GM23338 (cell line): ENCODE measurements around the gene UBE2S. TPM values are rescaled to one million over a fixed set of nuclear protein-coding genes. Genes with fewer than 3 reads are reported as not detected.

ENCODE experiments used
- ATAC-seq: fragments of 200-7000 bp; cut with Tn5 transposase; 3 replicates; pipeline ENCODE4 v1.9.1; 2020
- DNase-seq: peaks from one replicate; pipeline ENCODE4 v3.0.0-alpha.2; 2015; ENCODE audit warnings: low spot score
- H2AFZ ChIP-seq: fragments of 200-600 bp; sonication (generic); 2 replicates; pipeline ENCODE4 v1.8.0; 2016; ENCODE audit warnings: antibody characterized with exemption, mild to moderate bottlenecking, moderate library complexity
- H3F3A ChIP-seq: fragments of 200-600 bp; sonication (generic); replicated peaks from 2 replicates; pipeline ENCODE4 v1.8.0; 2017; ENCODE audit warnings: antibody characterized with exemption, mixed run types, low read depth
- H3K27ac ChIP-seq: fragments of 200-600 bp; sonication (generic); 2 replicates; pipeline ENCODE4 v1.6.1; 2016; ENCODE audit warnings: low read depth
- H3K27me3 ChIP-seq: fragments of 200-600 bp; sonication (generic); 2 replicates; pipeline ENCODE4 v1.8.0; 2016; ENCODE audit warnings: mild to moderate bottlenecking, mixed run types, moderate library complexity; ENCODE audit not compliant: insufficient read depth
- H3K36me3 ChIP-seq: fragments of 200-600 bp; sonication (generic); 2 replicates; pipeline ENCODE4 v1.8.0; 2016; ENCODE audit warnings: mild to moderate bottlenecking; ENCODE audit not compliant: insufficient read depth
- H3K4me1 ChIP-seq: fragments of 200-600 bp; sonication (generic); 2 replicates; pipeline ENCODE4 v1.8.0; 2016; ENCODE audit warnings: mild to moderate bottlenecking, moderate library complexity; ENCODE audit not compliant: insufficient read depth
- H3K4me2 ChIP-seq: fragments of 200-600 bp; sonication (generic); 2 replicates; pipeline ENCODE4 v1.7.1; 2017; ENCODE audit warnings: mixed run types
- H3K4me3 ChIP-seq: fragments of 200-600 bp; sonication (generic); 2 replicates; pipeline ENCODE4 v1.6.1; 2016; ENCODE audit warnings: mixed run types
- H3K79me2 ChIP-seq: fragments of 200-600 bp; sonication (generic); replicated peaks from 2 replicates; pipeline ENCODE4 v1.8.0; 2017; ENCODE audit warnings: mild to moderate bottlenecking; ENCODE audit not compliant: insufficient read depth
- H3K9me2 ChIP-seq: fragments of 200-600 bp; sonication (generic); 2 replicates; pipeline ENCODE4 v1.8.0; 2017; ENCODE audit not compliant: insufficient read depth
- H4K20me1 ChIP-seq: fragments of 200-600 bp; sonication (generic); replicated peaks from 2 replicates; pipeline ENCODE4 v1.8.0; 2017; ENCODE audit warnings: mild to moderate bottlenecking; ENCODE audit not compliant: insufficient read depth
- H3K27ac Mint-ChIP-seq: 2 replicates; pipeline ENCODE4 v1.8.0; 2020; ENCODE audit warnings: inconsistent platforms, mild to moderate bottlenecking, moderate library complexity, mixed read lengths
- H3K27me3 Mint-ChIP-seq: 3 replicates; pipeline ENCODE4 v1.8.0; 2022; ENCODE audit warnings: low read depth, mild to moderate bottlenecking, moderate library complexity, mixed read lengths, inconsistent platforms; ENCODE audit not compliant: insufficient read depth, poor library complexity
- H3K36me3 Mint-ChIP-seq: 3 replicates; pipeline ENCODE4 v1.8.0; 2021; ENCODE audit warnings: low read depth, mild to moderate bottlenecking, inconsistent platforms, moderate library complexity, mixed read lengths
- H3K4me1 Mint-ChIP-seq: 3 replicates; pipeline ENCODE4 v1.8.0; 2020; ENCODE audit warnings: mild to moderate bottlenecking, inconsistent platforms, mixed read lengths
- H3K4me3 Mint-ChIP-seq: 3 replicates; pipeline ENCODE4 v1.8.0; 2021; ENCODE audit warnings: moderate library complexity, mild to moderate bottlenecking, inconsistent platforms, mixed read lengths
- H3K9me3 Mint-ChIP-seq: 3 replicates; pipeline ENCODE4 v1.8.0; 2020; ENCODE audit warnings: moderate library complexity, mild to moderate bottlenecking, inconsistent platforms, mixed read lengths
- CREB1 ChIP-seq: fragments of 250-450 bp; sonication (Bioruptor Pico); IDR thresholded peaks from 2 replicates; pipeline ENCODE4 v1.5.0; 2020; ENCODE audit warnings: low read depth, mild to moderate bottlenecking, moderate library complexity
- ETS1 ChIP-seq: IDR thresholded peaks from 2 replicates; pipeline ENCODE4 v1.6.1; 2016; ENCODE audit warnings: antibody characterized with exemption
- EZH2 ChIP-seq: fragments of 200-600 bp; sonication (generic); IDR thresholded peaks from one replicate; pipeline ENCODE4 v1.8.0; 2017; ENCODE audit warnings: antibody characterized with exemption, mild to moderate bottlenecking, low read depth; ENCODE audit not compliant: unreplicated experiment
- EZH2phosphoT487 ChIP-seq: fragments of 200-600 bp; sonication (generic); IDR thresholded peaks from one replicate; pipeline ENCODE4 v1.8.1; 2018; ENCODE audit warnings: antibody characterized with exemption; ENCODE audit not compliant: unreplicated experiment
- JUNB ChIP-seq: IDR thresholded peaks from one replicate; pipeline ENCODE4 v1.6.1; 2016; ENCODE audit warnings: antibody characterized with exemption; ENCODE audit not compliant: unreplicated experiment
- POLR2AphosphoS5 ChIP-seq: IDR thresholded peaks from 2 replicates; pipeline ENCODE4 v1.6.1; 2016; ENCODE audit warnings: antibody characterized with exemption, low read depth
- STAT1 ChIP-seq: IDR thresholded peaks from one replicate; pipeline ENCODE4 v1.6.1; 2016; ENCODE audit warnings: antibody characterized with exemption; ENCODE audit not compliant: unreplicated experiment
- ZNF114 ChIP-seq: fragments of 250-450 bp; sonication (Bioruptor Pico); IDR thresholded peaks from 2 replicates; pipeline ENCODE4 v1.5.0; 2020; ENCODE audit warnings: mild to moderate bottlenecking, moderate library complexity
- ZNF331 ChIP-seq: fragments of 250-450 bp; sonication (Bioruptor Pico); IDR thresholded peaks from 2 replicates; pipeline ENCODE4 v1.5.0; 2020; ENCODE audit warnings: low read depth, mild to moderate bottlenecking, moderate library complexity
- polyA plus RNA-seq: library from polyadenylated mRNA; unstranded; fragments of >200 nt; fragmentation: Nextera tagmentation; extraction: Ambion mirVana; gene quantifications from 2 replicates; pipeline ENCODE4 v1.2.1, GENCODE V29; 2016
- total RNA-seq: library from RNA; depleted of rRNA; stranded (reverse); fragments of >200 nt; shearing (Covaris generic); gene quantifications from 2 replicates; pipeline ENCODE4 v1.2.3, GENCODE V29; 2014
- TF ChIP-seq, protein P1 (sequence below), 2 experiments: fragments of 200-600 bp in 1 of 2; sonication (generic) in 1 of 2; conservative IDR thresholded peaks; 2 replicates each; pipeline versions ENCODE4 v1.5.1 to v1.6.1; 2016 to 2017; ENCODE audit warnings: antibody characterized with exemption in 2 of 2, low read depth in 2 of 2, mild to moderate bottlenecking in 2 of 2, moderate library complexity in 1 of 2
- TF ChIP-seq, protein P2 (sequence below): IDR thresholded peaks from one replicate; pipeline ENCODE4 v1.6.1; 2018; ENCODE audit warnings: antibody characterized with exemption; ENCODE audit not compliant: unreplicated experiment

UBE2S gene
- total and polyA plus RNA-seq, 2 experiments from 2014 or later, result 363 to 533 TPM

GRCh38 chr19:55444646-55445045 lies 37.1 kb upstream of the UBE2S start:
- H3K9me2 ChIP-seq, result no peaks in the 10 kb centered on the region
- H3K79me2 ChIP-seq, result no peaks in the 10 kb centered on the region
- H4K20me1 ChIP-seq, result no peaks in the 10 kb centered on the region
- H3K4me1 ChIP-seq, result peaks cover 12% of the 10 kb centered on the region; the same call in 1 of the 2 replicates
- Mint-ChIP-seq H3K9me3 (no peaks in the 10 kb centered on the region; the same call in none of the 3 replicates), H3K4me3 (no peak overlapping the region; the same call in 2 of the 3 replicates), H3K27me3 (peaks cover 62% of the 10 kb centered on the region), H3K27ac (no peak overlapping the region), H3K4me1 (peaks cover 22% of the 10 kb centered on the region), H3K36me3 (no peaks in the 10 kb centered on the region; the same call in 2 of the 3 replicates)
- no peak overlapping the region for H3K4me3 ChIP-seq
- H3K36me3 ChIP-seq, result no peaks in the 10 kb centered on the region
- H3K4me2 ChIP-seq, result no peak overlapping the region
- H3F3A ChIP-seq, result peaks cover 14% of the 10 kb centered on the region
- H3K27me3 ChIP-seq, result peaks cover 88% of the 10 kb centered on the region
- no peak overlapping the region for H2AFZ ChIP-seq
- no peak for DNase-seq
- ATAC-seq, result no peak
- no peak for TF ChIP-seq EZH2
- TF ChIP-seq, protein P1, sequence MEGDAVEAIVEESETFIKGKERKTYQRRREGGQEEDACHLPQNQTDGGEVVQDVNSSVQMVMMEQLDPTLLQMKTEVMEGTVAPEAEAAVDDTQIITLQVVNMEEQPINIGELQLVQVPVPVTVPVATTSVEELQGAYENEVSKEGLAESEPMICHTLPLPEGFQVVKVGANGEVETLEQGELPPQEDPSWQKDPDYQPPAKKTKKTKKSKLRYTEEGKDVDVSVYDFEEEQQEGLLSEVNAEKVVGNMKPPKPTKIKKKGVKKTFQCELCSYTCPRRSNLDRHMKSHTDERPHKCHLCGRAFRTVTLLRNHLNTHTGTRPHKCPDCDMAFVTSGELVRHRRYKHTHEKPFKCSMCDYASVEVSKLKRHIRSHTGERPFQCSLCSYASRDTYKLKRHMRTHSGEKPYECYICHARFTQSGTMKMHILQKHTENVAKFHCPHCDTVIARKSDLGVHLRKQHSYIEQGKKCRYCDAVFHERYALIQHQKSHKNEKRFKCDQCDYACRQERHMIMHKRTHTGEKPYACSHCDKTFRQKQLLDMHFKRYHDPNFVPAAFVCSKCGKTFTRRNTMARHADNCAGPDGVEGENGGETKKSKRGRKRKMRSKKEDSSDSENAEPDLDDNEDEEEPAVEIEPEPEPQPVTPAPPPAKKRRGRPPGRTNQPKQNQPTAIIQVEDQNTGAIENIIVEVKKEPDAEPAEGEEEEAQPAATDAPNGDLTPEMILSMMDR (conservative IDR thresholded peaks at IDR 0.05; ENCODE audit: low read depth in 2 of 2), result no peak
- no peak for TF ChIP-seq CREB1
- TF ChIP-seq ZNF114, result no peak
- no peak for TF ChIP-seq POLR2AphosphoS5
- TF ChIP-seq ZNF331, result no peak
- TF ChIP-seq EZH2phosphoT487, result no peak
- TF ChIP-seq, protein P2, sequence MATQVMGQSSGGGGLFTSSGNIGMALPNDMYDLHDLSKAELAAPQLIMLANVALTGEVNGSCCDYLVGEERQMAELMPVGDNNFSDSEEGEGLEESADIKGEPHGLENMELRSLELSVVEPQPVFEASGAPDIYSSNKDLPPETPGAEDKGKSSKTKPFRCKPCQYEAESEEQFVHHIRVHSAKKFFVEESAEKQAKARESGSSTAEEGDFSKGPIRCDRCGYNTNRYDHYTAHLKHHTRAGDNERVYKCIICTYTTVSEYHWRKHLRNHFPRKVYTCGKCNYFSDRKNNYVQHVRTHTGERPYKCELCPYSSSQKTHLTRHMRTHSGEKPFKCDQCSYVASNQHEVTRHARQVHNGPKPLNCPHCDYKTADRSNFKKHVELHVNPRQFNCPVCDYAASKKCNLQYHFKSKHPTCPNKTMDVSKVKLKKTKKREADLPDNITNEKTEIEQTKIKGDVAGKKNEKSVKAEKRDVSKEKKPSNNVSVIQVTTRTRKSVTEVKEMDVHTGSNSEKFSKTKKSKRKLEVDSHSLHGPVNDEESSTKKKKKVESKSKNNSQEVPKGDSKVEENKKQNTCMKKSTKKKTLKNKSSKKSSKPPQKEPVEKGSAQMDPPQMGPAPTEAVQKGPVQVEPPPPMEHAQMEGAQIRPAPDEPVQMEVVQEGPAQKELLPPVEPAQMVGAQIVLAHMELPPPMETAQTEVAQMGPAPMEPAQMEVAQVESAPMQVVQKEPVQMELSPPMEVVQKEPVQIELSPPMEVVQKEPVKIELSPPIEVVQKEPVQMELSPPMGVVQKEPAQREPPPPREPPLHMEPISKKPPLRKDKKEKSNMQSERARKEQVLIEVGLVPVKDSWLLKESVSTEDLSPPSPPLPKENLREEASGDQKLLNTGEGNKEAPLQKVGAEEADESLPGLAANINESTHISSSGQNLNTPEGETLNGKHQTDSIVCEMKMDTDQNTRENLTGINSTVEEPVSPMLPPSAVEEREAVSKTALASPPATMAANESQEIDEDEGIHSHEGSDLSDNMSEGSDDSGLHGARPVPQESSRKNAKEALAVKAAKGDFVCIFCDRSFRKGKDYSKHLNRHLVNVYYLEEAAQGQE, result no peak
- no peak for TF ChIP-seq ETS1
- TF ChIP-seq JUNB, result no peak
- TF ChIP-seq STAT1, result no peak
- no peak overlapping the region for H3K27ac ChIP-seq
